K562 (cell line): ENCODE measurements around the gene SNX19. TPM values are rescaled to one million over a fixed set of nuclear protein-coding genes. Genes with fewer than 3 reads are reported as not detected.

Source experiments
- ATAC-seq: fragments of 200-7000 bp; cut with Tn5 transposase; 3 replicates; pipeline ENCODE4 v1.9.1; 2020; ENCODE audit warnings: moderate library complexity
- BruUV-seq: library from RNA; stranded (reverse); fragments of 400-500 nt; replicated peaks from 2 replicates; lab custom pipeline; 2021; lab: Mats Ljungman, UMichigan
- CTCF ChIA-PET: fragments of 300-600 bp; formaldehyde crosslinking; extraction: SDS; loops from one replicate; lab custom pipeline; 2021; ENCODE audit warnings: low intra/inter-chr PET ratio; lab: Yijun Ruan, JAX
- POLR2A ChIA-PET: fragments of 300-600, 350-650 bp; sonication (Branson Sonifier 250); formaldehyde crosslinking; extraction: SDS; loops from one replicate; lab custom pipeline; 2021; ENCODE audit warnings: antibody characterized with exemption, inconsistent platforms; lab: Yijun Ruan, JAX
- DNase-seq, 4 experiments: peaks; one replicate each; pipeline versions ENCODE4 v3.0.0 to v3.0.0-alpha.2; 2011 to 2018; ENCODE audit warnings: low spot score in 3 of 4, mixed read lengths in 3 of 4; ENCODE audit errors: extremely low read depth in 1 of 4
- FAIRE-seq: peaks from 2 replicates; lab custom pipeline; 2011; peaks lifted over from hg19 to GRCh38; lab: Jason Lieb, UNC
- H2AFZ ChIP-seq: 2 replicates; pipeline ENCODE4 v1.6.0; 2011; ENCODE audit warnings: low read depth, low read length, control low read depth, inconsistent platforms
- H3K27ac ChIP-seq: fragments of 200-600 bp; 3 replicates; pipeline ENCODE4 v1.8.0; 2011; ENCODE audit warnings: low read depth, mild to moderate bottlenecking, control low read depth, inconsistent platforms, low read length, moderate library complexity, mixed read lengths; ENCODE audit errors: extremely low read depth
- H3K27me3 ChIP-seq, 2 experiments: fragments of 300-600 bp in 1 of 2; 2 replicates in 1 of 2; 3 replicates in 1 of 2; pipeline versions ENCODE4 v1.6.0 to v1.8.0; 2011; ENCODE audit warnings: inconsistent platforms in 2 of 2, low read length in 2 of 2, mild to moderate bottlenecking in 1 of 2, mixed read lengths in 1 of 2, moderate library complexity in 1 of 2; ENCODE audit not compliant: control insufficient read depth in 2 of 2, insufficient read depth in 2 of 2
- H3K36me3 ChIP-seq: fragments of 300-600 bp; 3 replicates; pipeline ENCODE4 v1.8.0; 2011; ENCODE audit warnings: mild to moderate bottlenecking, low read length, inconsistent platforms; ENCODE audit not compliant: control insufficient read depth, insufficient read depth
- H3K4me1 ChIP-seq, 2 experiments: fragments of 200-600 bp in 1 of 2; replicated peaks in 1 of 2; 2 replicates in 1 of 2; 3 replicates in 1 of 2; pipeline versions ENCODE4 v1.5.1 to v1.8.0; 2011; ENCODE audit warnings: inconsistent platforms in 2 of 2, low read length in 2 of 2, mild to moderate bottlenecking in 1 of 2, mixed read lengths in 1 of 2, moderate library complexity in 1 of 2; ENCODE audit not compliant: control insufficient read depth in 2 of 2, insufficient read depth in 2 of 2
- H3K4me2 ChIP-seq: 2 replicates; pipeline ENCODE4 v1.6.1; 2011; ENCODE audit warnings: low read length, control low read depth, inconsistent platforms, mixed read lengths; ENCODE audit not compliant: insufficient read depth
- H3K4me3 ChIP-seq: fragments of 200-600 bp; sonication (generic), shearing (Covaris generic); 2 replicates; pipeline ENCODE4 v1.5.1; 2016; ENCODE audit warnings: control low read depth, inconsistent platforms
- H3K79me2 ChIP-seq: fragments of 200-600 bp; 3 replicates; pipeline ENCODE4 v1.8.0; 2011; ENCODE audit warnings: low read length, inconsistent platforms; ENCODE audit not compliant: control insufficient read depth, insufficient read depth
- H3K9ac ChIP-seq, 2 experiments: 2 replicates each; pipeline versions ENCODE4 v1.6.0 to v1.6.1; 2011; ENCODE audit warnings: low read depth in 2 of 2, low read length in 2 of 2, control low read depth in 1 of 2, inconsistent platforms in 1 of 2, mild to moderate bottlenecking in 1 of 2, mixed read lengths in 1 of 2; ENCODE audit not compliant: insufficient read depth in 1 of 2
- H3K9me1 ChIP-seq: one replicate; pipeline ENCODE4 v1.6.0; 2011; ENCODE audit warnings: inconsistent platforms, mild to moderate bottlenecking, low read length, moderate library complexity; ENCODE audit not compliant: control insufficient read depth, insufficient read depth
- H3K9me3 ChIP-seq: replicated peaks from 2 replicates; pipeline ENCODE4 v1.5.1; 2011; ENCODE audit warnings: low read depth, low read length, inconsistent platforms; ENCODE audit not compliant: control insufficient read depth, insufficient read depth
- H4K20me1 ChIP-seq: replicated peaks from 2 replicates; pipeline ENCODE4 v1.6.1; 2011; ENCODE audit warnings: low read length, inconsistent platforms, mixed read lengths; ENCODE audit not compliant: control insufficient read depth, insufficient read depth
- BRD9 ChIP-seq: fragments of 450-650 bp; IDR thresholded peaks from 2 replicates; pipeline ENCODE4 v1.6.1; 2018; ENCODE audit warnings: low read depth; ENCODE audit not compliant: partially characterized antibody
- CEBPG ChIP-seq, 3 experiments: fragments of 200-800 bp in 1 of 3; sonication (Bioruptor generic) in 1 of 3; sonication (generic) in 1 of 3; formaldehyde crosslinking in 1 of 3; IDR thresholded peaks in 2 of 3; conservative IDR thresholded peaks in 1 of 3; 2 replicates each; pipeline versions ENCODE4 v1.6.1 to v1.8.0; 2016 to 2022; ENCODE audit warnings: missing compliant biosample characterization in 2 of 3, missing genetic modification characterization in 2 of 3, mild to moderate bottlenecking in 1 of 3, missing genetic modification reagents in 1 of 3
- ESRRA ChIP-seq: fragments of 450-650 bp; IDR thresholded peaks from 2 replicates; pipeline ENCODE4 v1.6.1; 2014; ENCODE audit warnings: low read depth, mild to moderate bottlenecking, moderate library complexity, borderline replicate concordance
- FOXP4 ChIP-seq: sonication (generic); formaldehyde crosslinking; IDR thresholded peaks from 2 replicates; pipeline ENCODE4 v1.8.0; 2022; ENCODE audit warnings: mild to moderate bottlenecking, missing genetic modification reagents, borderline replicate concordance
- GATAD2A ChIP-seq: fragments of 450-650 bp; IDR thresholded peaks from 2 replicates; pipeline ENCODE4 v1.6.1; 2017
- ID3 ChIP-seq, 2 experiments: fragments of 250-450 bp in 1 of 2; fragments of 450-650 bp in 1 of 2; sonication (Bioruptor Pico) in 1 of 2; IDR thresholded peaks; 2 replicates each; pipeline versions ENCODE4 v1.6.1 to v1.8.0; 2016 to 2021; ENCODE audit warnings: mild to moderate bottlenecking in 2 of 2, moderate library complexity in 2 of 2, missing compliant biosample characterization in 1 of 2, missing genetic modification characterization in 1 of 2
- MTA1 ChIP-seq: fragments of 450-650 bp; IDR thresholded peaks from 2 replicates; pipeline ENCODE4 v1.6.1; 2017; ENCODE audit warnings: borderline replicate concordance
- MYBL2 ChIP-seq, 2 experiments: fragments of 450-650 bp in 1 of 2; sonication (generic) in 1 of 2; formaldehyde crosslinking in 1 of 2; IDR thresholded peaks; 2 replicates each; pipeline versions ENCODE4 v1.6.1 to v1.8.1; 2017 to 2022; ENCODE audit warnings: borderline replicate concordance in 1 of 2, inconsistent platforms in 1 of 2, low read depth in 1 of 2, mild to moderate bottlenecking in 1 of 2, missing genetic modification reagents in 1 of 2, moderate library complexity in 1 of 2
- NFE2L1 ChIP-seq: fragments of 450-650 bp; IDR thresholded peaks from 2 replicates; pipeline ENCODE4 v1.6.1; 2016; ENCODE audit warnings: missing genetic modification characterization, low read depth, mild to moderate bottlenecking, missing compliant biosample characterization, moderate library complexity, borderline replicate concordance
- NR2F6 ChIP-seq: fragments of 450-650 bp; formaldehyde crosslinking; IDR thresholded peaks from 2 replicates; pipeline ENCODE4 v1.4.0; 2020; ENCODE audit warnings: mild to moderate bottlenecking
- POLR2H ChIP-seq: IDR thresholded peaks from 2 replicates; pipeline ENCODE4 v1.6.1; 2016; ENCODE audit warnings: missing genetic modification characterization, low read depth, mild to moderate bottlenecking, control low read depth, missing compliant biosample characterization, moderate library complexity
- POLR3A ChIP-seq: IDR thresholded peaks from 2 replicates; pipeline ENCODE4 v1.6.1; 2011; ENCODE audit warnings: borderline replicate concordance, mild to moderate bottlenecking, moderate library complexity; ENCODE audit not compliant: insufficient read length, insufficient read depth; ENCODE audit errors: extremely low read depth
- TEAD2 ChIP-seq: fragments of 450-650 bp; IDR thresholded peaks from 2 replicates; pipeline ENCODE4 v1.6.1; 2016; ENCODE audit warnings: missing genetic modification characterization, control low read depth, missing compliant biosample characterization
- ZNF717 ChIP-seq: fragments of 250-450 bp; sonication (Bioruptor Pico); IDR thresholded peaks from 2 replicates; pipeline ENCODE4 v1.5.0; 2021
- WGBS: fragments of 100-300 bp; shearing (Covaris generic); methylation state at CpG from one replicate; pipeline ENCODE4 v1.1.6; 2016; ENCODE audit warnings: low coverage, mixed read lengths; ENCODE audit not compliant: insufficient coverage; ENCODE audit errors: missing lambda C conversion rate; 5-methylcytosine and 5-hydroxymethylcytosine counted together
- in situ Hi-C: fragments of 300-500 bp; cut with MboI; formaldehyde crosslinking; loops from 4 replicates; pipeline ENCODE4 v1.15.0; 2018; ENCODE audit warnings: inconsistent platforms, mixed read lengths
- intact Hi-C: fragments of 100-400 bp; cut with micrococcal nuclease; formaldehyde crosslinking; loops from 2 replicates; pipeline ENCODE4 v1.14.2; 2022
- polyA plus RNA-seq, 8 experiments: library from polyadenylated mRNA; depleted of rRNA in 4 of 8; stranded (reverse) in 5 of 8; unstranded in 3 of 8; fragments of >200 nt; fragmentation: Nextera tagmentation in 2 of 8; fragmentation: Illumina TruSeq in 1 of 8; extraction: Ambion mirVana in 2 of 8; extraction: Trizol in 1 of 8; gene quantifications; 2 replicates each; pipeline versions ENCODE4 v1.2.1 to v1.2.3, GENCODE V29; 2011 to 2014; ENCODE audit warnings: inconsistent platforms in 1 of 8, missing spikeins in 1 of 8
- total RNA-seq, 7 experiments: library from RNA; depleted of rRNA in 6 of 7; stranded (reverse); fragments of >200 nt in 6 of 7; fragmentation: Illumina TruSeq in 2 of 7; extraction: Trizol in 2 of 7; gene quantifications; 2 replicates each; pipeline versions ENCODE4 v1.2.1 to v1.2.3, GENCODE V29; 2011 to 2021; ENCODE audit warnings: low replicate concordance in 1 of 7
- TF ChIP-seq, protein P1 (sequence below), 2 experiments: fragments of 450-650 bp; IDR thresholded peaks; 2 replicates each; pipeline ENCODE4 v1.6.1; 2016
- TF ChIP-seq, protein P2 (sequence below): fragments of 450-650 bp; formaldehyde crosslinking; IDR thresholded peaks from 2 replicates; pipeline ENCODE4 v1.4.0; 2020; ENCODE audit warnings: mild to moderate bottlenecking, mixed read lengths

The SNX19 gene
- total and polyA plus RNA-seq, 9 of the 15 experiments (the other 6 are each of a cell fraction or from before 2014, with no cell fraction given): 2.2 to 31.3 (median 19.6) TPM

DNA sequence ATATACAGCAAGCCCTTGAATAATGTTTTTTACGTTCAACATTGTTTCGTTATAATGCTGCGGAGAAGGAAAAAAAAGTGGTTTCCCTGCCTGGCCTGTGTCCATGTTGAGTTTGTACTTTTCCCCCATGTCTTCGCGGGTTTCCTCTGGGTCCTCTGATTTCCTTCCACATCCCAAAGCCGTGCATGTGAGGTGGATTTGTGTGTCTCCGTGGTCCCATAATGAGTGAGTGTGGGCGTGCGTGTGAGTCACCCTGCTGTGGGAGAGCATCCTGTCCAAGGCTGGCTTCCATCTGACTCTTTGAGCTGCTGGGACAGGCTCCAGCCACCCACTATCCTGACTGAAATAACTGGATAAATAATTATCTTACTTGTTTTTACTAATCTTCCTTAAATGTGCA, 29.6 kb upstream of the SNX19 start:
- Histone ChIP-seq H3K9me3 (no peaks in the 10 kb centered on the region), H3K9me1 (no peaks in the 10 kb centered on the region), H3K4me1 (no peaks in the 10 kb centered on the region), H4K20me1 (no peaks in the 10 kb centered on the region), H3K4me2 (no peak overlapping the region), H3K79me2 (no peaks in the 10 kb centered on the region), H2AFZ (no peak overlapping the region), H3K27me3 (no peaks in the 10 kb centered on the region), H3K9ac (no peak overlapping the region), H3K36me3 (no peaks in the 10 kb centered on the region), H3K27ac (no peak overlapping the region), H3K4me3 (no peak overlapping the region)
- ATAC-seq (no peak), DNase-seq (no peak), FAIRE-seq (no peak)
- no TSS peak for BruUV-seq
- POLR2A ChIA-PET: interaction anchor here (0.7 to 0.8 kb wide), 2 partner anchors 18 to 579 kb away, joined by 3 read pairs; no protein-coding TSS in a partner anchor
- CTCF ChIA-PET: no interaction called here
- intact Hi-C loops: no loop called here
- in situ Hi-C loops: no loop called here
- WGBS: 0% methylated on average over 9 of the region's 9 CpGs
- no peak for TF ChIP-seq ID3 (CRISPR knock-in tag; IDR thresholded peaks at IDR 0.05)
- no peak for TF ChIP-seq ID3 (tag; IDR thresholded peaks at IDR 0.05)
- no peak for TF ChIP-seq MYBL2 (IDR thresholded peaks at IDR 0.05; ENCODE audit: low read depth)
- TF ChIP-seq MYBL2 (CRISPR knock-in tag; IDR thresholded peaks at IDR 0.05; ENCODE audit: borderline replicate concordance): no peak
- TF ChIP-seq, protein P1, sequence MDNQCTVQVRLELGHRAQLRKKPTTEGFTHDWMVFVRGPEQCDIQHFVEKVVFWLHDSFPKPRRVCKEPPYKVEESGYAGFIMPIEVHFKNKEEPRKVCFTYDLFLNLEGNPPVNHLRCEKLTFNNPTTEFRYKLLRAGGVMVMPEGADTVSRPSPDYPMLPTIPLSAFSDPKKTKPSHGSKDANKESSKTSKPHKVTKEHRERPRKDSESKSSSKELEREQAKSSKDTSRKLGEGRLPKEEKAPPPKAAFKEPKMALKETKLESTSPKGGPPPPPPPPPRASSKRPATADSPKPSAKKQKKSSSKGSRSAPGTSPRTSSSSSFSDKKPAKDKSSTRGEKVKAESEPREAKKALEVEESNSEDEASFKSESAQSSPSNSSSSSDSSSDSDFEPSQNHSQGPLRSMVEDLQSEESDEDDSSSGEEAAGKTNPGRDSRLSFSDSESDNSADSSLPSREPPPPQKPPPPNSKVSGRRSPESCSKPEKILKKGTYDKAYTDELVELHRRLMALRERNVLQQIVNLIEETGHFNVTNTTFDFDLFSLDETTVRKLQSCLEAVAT (IDR thresholded peaks at IDR 0.05): no peak
- no peak for TF ChIP-seq CEBPG (CRISPR knock-in tag; IDR thresholded peaks at IDR 0.05)
- TF ChIP-seq CEBPG (tag; conservative IDR thresholded peaks at IDR 0.05 in 1 of 2, IDR thresholded peaks at IDR 0.05 in 1 of 2): no peak
- TF ChIP-seq NFE2L1: no peak
- no peak for TF ChIP-seq TEAD2
- no peak for TF ChIP-seq GATAD2A
- no peak for TF ChIP-seq ZNF717 (CRISPR knock-in tag)
- TF ChIP-seq ESRRA: no peak
- TF ChIP-seq NR2F6 (CRISPR knock-in tag): no peak
- no peak for TF ChIP-seq MTA1
- TF ChIP-seq POLR3A: no peak
- no peak for TF ChIP-seq POLR2H (tag)
- TF ChIP-seq, protein P2, sequence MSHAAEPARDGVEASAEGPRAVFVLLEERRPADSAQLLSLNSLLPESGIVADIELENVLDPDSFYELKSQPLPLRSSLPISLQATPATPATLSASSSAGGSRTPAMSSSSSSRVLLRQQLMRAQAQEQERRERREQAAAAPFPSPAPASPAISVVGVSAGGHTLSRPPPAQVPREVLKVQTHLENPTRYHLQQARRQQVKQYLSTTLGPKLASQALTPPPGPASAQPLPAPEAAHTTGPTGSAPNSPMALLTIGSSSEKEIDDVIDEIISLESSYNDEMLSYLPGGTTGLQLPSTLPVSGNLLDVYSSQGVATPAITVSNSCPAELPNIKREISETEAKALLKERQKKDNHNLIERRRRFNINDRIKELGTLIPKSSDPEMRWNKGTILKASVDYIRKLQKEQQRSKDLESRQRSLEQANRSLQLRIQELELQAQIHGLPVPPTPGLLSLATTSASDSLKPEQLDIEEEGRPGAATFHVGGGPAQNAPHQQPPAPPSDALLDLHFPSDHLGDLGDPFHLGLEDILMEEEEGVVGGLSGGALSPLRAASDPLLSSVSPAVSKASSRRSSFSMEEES (CRISPR knock-in tag): no peak
- TF ChIP-seq FOXP4 (CRISPR knock-in tag): no peak
- no peak for TF ChIP-seq BRD9
